ENCODE results near the gene CLSTN2.

CLSTN2 gene

DNA sequence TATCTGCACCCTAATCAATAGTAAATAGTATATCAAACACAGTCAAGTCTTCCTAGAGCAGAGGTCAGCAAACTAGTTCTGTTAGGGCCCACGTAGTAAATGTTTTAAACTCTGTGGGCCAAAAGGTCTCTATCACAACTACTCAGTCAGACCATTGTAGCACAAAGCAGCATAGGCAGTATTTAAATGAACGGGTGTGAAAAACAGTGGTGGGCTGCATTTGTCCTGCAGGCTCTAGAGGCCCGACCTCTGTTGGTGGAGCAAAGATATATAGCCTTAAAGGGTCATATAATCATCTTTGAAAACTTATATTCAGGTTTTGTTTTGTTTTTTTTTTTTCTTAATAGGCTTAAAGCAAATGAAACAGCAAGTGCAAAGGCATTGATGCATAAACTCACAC, 416.5 kb downstream of the CLSTN2 start:
- Mint-ChIP-seq H3K27ac (no peak overlapping the region), H3K9me3 (peaks cover 0 to 5% of the 10 kb centered on the region in 2 donors), H3K4me1 (no peaks in the 10 kb centered on the region), H3K4me3 (no peak overlapping the region), H3K27me3 (peaks cover 7% of the 10 kb centered on the region)
- DNase-seq (no peak), ATAC-seq (no peak)

DNA sequence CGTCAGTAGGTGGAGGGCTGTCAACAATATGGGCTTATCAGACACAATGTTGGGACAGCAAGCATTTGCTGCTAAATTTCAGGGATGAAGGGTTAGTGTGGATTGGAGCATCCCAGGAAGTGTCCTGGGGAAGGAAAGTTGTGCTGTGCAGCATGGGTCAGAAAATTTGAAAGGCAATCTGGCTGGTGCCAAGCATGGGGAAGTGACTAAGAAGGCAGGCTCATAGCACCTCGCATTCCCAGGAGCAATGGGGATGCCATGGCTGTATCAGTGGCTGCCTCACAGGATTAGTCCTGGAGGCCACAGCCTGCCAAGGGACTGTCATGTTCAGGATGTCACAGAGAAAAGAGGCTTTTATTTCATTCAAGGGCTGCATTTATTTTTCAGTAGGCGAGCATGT, 420.5 kb downstream of the CLSTN2 start:
- Mint-ChIP-seq H3K27ac (no peak overlapping the region), H3K27me3 (peaks cover 22% of the 10 kb centered on the region), H3K4me1 (no peaks in the 10 kb centered on the region), H3K9me3 (no peaks in the 10 kb centered on the region), H3K4me3 (no peak overlapping the region)
- ATAC-seq, result no peak
- DNase-seq, result no peak

DNA sequence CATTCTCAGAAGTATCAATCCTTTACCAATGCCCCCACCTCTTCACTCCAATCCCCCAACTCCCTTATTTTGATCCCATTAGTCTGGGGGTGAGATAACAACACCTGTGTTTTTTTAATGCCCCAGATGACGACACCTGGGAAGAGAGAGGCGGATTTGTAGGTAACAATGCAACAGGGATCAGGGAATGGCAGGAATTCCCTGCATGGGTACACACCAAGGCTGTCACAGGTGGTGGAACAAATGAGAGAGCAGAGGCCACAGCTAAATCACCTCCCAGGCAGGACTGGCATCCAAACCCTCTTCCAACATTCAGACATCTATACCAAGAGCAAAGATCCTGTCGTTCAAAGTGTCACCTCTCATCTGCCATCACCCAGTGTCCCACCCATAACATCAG, 423.7 kb downstream of the CLSTN2 start:
- no peak overlapping the region for H3K4me3 Mint-ChIP-seq
- H3K9me3 Mint-ChIP-seq, result no peaks in the 10 kb centered on the region
- H3K4me1 Mint-ChIP-seq, result no peaks in the 10 kb centered on the region
- no peak overlapping the region for H3K27ac Mint-ChIP-seq
- DNase-seq, result no peak
- H3K27me3 Mint-ChIP-seq, result peaks cover 22% of the 10 kb centered on the region
- ATAC-seq, result no peak

DNA sequence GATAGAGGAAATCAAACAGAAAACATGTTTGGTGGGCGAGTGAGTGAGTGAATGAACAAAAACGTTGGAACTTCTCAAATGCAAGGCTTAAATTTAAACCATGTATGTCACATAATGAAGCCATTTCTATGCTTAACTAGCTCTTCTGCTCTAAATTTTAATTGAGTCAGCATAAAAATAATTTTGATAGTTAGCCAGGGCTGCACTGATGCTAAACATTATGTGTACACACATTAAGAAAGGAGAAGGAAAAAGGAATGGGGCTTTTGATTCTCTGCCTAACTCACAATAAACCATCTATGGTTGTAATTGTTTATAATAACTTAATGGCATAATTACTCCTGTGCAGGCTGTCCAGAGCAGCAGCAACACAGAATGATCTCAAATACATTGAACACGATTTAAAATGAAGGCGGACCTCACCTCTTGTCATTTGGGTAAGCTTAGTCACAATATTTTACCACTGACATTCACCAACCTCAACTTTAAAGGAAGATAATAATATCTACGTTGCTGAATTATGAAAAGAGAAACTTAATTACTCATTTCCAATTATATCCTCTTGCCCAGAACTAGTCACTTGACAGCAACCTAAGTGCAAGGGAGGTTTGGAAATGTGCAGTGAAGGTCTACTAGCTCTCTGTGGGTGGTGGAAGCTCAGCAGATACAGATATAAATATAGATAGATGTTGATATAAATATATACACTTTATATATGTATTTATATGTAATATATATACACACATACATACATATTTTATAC, 424.4 kb downstream of the CLSTN2 start:
- no peak for ATAC-seq
- Mint-ChIP-seq H3K27ac (no peak overlapping the region), H3K4me1 (no peaks in the 10 kb centered on the region), H3K4me3 (no peak overlapping the region), H3K27me3 (peaks cover 26% of the 10 kb centered on the region), H3K9me3 (peaks cover 0 to 3% of the 10 kb centered on the region in 2 donors)
- no peak for DNase-seq

DNA sequence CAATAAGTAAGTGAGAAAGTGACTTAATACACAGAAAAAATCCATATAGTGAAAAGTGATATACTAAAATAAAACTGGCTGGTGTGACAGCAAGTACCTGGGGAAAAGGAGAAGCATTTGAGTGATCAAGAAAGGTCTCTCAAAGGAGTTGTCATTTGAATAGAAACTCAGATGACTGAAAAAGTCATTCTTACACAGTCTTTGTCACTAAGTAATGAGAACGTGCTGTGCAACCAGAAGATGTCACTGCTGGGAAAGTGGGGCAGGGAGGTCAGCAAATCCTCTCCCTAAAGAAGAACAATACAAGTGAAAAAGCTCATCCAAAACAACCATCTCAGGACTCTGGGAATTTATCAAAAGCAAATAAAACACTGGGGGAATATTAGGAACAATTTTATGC, 425.3 kb downstream of the CLSTN2 start:
- H3K4me3 Mint-ChIP-seq, result no peak overlapping the region
- no peaks in the 10 kb centered on the region for H3K4me1 Mint-ChIP-seq
- peaks cover 0 to 10% of the 10 kb centered on the region in 2 donors for H3K9me3 Mint-ChIP-seq
- ATAC-seq (no peak), DNase-seq (no peak)
- H3K27me3 Mint-ChIP-seq, result peaks cover 26% of the 10 kb centered on the region
- no peak overlapping the region for H3K27ac Mint-ChIP-seq

DNA sequence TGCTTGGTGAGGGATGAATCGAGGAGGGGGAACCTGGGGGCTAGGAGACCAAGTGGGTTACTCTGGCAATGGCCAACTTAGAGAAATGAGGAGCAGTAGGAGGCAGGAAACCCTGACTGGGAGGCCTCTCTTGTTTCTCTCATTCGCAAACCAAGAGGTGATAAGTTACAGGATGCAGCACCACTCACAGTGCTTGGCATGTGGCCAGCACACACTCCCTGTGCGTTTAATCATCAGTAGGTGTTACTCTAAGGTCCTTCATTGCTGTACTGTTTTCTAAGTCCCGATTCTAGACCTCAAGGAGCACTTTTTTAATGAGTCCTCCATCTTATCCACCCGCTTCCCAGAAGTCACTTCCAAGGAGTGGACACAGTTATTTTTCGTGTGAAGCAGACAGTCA, 428.8 kb downstream of the CLSTN2 start:
- peaks cover 0 to 10% of the 10 kb centered on the region in 2 donors for H3K9me3 Mint-ChIP-seq
- no peaks in the 10 kb centered on the region for H3K4me1 Mint-ChIP-seq
- H3K27ac Mint-ChIP-seq, result no peak overlapping the region
- peaks cover 17% of the 10 kb centered on the region for H3K27me3 Mint-ChIP-seq
- no peak for DNase-seq
- ATAC-seq, result peak; percentile 27
- H3K4me3 Mint-ChIP-seq, result no peak overlapping the region

DNA sequence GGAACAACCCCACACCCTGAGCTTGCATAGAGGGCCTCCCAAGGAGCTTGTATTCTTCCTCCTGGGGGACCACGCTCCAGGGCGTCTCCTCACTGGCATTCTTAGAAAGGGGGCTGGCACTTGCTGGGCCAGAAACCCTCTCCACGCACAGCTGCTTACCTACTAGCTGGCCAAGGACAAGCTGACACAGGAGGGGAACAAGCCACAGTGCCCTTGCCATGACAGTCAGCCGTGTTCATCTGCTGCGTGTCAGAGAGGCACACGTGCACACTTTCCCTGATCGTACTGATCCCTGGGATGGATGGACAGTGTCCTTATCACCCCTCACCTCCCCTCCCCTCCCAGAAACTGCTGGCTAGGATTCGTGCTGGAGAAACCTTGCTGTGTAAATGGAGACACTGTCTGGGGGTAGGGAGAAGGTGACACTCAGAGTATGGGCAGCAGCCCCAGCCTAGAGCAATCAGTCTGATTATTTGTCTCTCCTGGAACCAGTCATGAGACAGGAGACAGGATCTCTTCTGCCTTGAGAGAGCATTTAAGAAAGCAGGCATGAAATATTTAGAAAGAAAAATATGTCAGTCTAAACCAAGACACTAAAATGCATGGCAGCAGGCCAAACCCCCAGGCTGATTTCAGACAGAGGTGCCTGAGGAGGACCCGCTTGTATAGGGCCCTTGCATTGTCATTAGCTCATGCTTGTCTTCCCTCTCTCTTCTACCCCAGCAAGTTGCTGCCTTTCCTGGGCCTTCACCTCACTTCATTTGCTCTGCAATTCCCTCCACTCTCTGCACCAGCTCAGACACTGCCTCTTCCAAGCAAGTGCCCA, 431.1 kb downstream of the CLSTN2 start:
- no peak overlapping the region for H3K4me3 Mint-ChIP-seq
- no peaks in the 10 kb centered on the region for H3K4me1 Mint-ChIP-seq
- no peak for DNase-seq
- H3K27me3 Mint-ChIP-seq, result peaks cover 8% of the 10 kb centered on the region
- H3K9me3 Mint-ChIP-seq, result peaks cover 0 to 10% of the 10 kb centered on the region in 2 donors
- ATAC-seq, result peak; percentile 35
- no peak overlapping the region for H3K27ac Mint-ChIP-seq

DNA sequence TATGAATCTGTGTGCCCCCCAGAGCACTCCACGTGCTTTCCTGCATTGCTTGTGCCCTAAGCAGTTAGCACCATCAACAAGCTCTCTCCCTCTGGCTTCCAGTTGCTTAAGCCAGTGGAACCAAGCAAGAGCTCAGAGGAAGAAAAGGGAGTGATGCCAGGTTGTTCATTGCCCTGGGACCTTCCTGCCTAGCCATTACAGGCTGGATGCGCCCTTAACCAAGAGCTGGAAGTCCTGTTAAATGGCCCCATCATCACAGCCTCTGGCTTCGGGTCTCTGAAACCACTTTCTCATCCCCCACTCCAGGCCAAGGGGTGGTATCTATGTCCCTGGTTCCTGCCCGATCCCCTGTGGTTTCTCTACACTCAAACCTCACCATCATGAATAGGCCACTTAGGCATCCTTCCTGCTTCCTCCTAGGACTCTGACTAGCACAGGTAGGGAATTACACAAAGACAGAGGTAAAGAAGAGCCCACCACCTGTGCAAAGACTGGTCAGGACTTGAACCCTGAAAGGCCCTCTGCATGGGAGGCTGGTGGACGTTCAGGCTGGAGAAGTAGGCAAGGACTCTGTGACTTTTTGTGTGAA, 433.3 kb downstream of the CLSTN2 start:
- Mint-ChIP-seq H3K27me3 (peaks cover 8% of the 10 kb centered on the region), H3K4me1 (no peaks in the 10 kb centered on the region), H3K4me3 (no peak overlapping the region), H3K9me3 (peaks cover 0 to 10% of the 10 kb centered on the region in 2 donors), H3K27ac (no peak overlapping the region)
- DNase-seq (no peak), ATAC-seq (no peak)

DNA sequence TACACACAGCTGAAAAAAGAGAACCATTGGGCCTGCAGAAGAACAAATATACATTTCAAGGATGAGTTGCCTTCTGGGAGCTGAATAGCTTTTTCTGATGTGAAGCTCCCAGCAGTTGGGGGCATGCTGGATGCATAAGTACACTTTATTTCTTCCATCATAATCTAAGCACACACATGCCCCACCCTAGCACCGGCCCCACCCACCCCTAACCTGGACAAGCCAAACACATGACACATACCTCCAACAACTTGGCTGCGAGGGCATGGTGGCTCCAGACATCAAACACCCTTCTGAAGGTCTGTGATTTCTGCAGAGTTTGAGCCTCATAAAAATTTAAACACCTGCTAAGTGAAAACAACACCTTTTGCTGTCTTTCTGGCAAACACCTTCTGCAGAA, 435.7 kb downstream of the CLSTN2 start:
- no peaks in the 10 kb centered on the region for H3K27me3 Mint-ChIP-seq
- peaks cover 10% of the 10 kb centered on the region for H3K4me1 Mint-ChIP-seq
- no peak overlapping the region for H3K27ac Mint-ChIP-seq
- no peak overlapping the region for H3K4me3 Mint-ChIP-seq
- ATAC-seq (no peak), DNase-seq (no peak)
- H3K9me3 Mint-ChIP-seq, result no peaks in the 10 kb centered on the region

DNA sequence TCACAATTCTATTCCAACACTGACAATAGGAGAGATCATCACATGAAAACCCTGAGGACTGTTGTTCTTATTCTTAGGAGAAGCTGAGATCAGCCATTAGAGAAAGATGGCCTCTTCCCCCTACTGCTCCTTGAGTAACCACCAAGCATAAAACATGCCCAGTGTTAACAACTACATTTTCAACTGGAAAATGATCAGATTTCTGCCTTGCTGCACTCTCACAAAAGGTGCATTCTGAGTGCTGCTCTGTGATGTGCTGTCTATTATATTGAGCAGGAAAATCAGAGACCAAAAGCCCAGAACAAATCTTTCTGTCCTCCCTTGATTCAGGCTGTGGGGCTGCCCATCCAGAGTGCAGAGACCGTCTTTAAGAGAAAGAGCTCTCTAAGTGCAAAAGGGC, 438.2 kb downstream of the CLSTN2 start:
- no peak for DNase-seq
- no peak overlapping the region for H3K27ac Mint-ChIP-seq
- ATAC-seq, result no peak
- H3K4me1 Mint-ChIP-seq, result peaks cover 10% of the 10 kb centered on the region
- H3K4me3 Mint-ChIP-seq, result no peak overlapping the region
- H3K9me3 Mint-ChIP-seq, result no peaks in the 10 kb centered on the region
- no peaks in the 10 kb centered on the region for H3K27me3 Mint-ChIP-seq

DNA sequence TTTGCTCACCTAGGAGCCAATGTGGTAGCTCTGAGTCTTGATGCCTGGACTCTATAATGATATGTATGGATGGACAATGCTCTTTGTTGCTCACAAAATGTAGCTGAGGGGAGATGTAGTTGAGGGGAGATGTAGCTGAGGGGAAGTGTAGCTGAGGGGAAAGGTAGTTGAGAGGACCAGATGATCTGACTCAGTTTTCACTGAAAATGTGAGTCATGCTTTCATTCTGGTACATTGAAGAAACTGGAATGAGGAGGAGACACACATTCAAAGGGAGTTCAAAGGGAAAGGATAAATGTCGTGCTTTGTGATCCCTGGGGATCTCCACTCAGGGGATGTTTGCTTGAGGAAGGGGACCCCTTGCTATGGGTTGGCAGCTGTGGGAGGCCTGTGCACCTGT, 440.0 kb downstream of the CLSTN2 start:
- Mint-ChIP-seq H3K27ac (no peak overlapping the region), H3K27me3 (peaks cover 10% of the 10 kb centered on the region), H3K4me1 (peaks cover 10% of the 10 kb centered on the region), H3K9me3 (no peaks in the 10 kb centered on the region), H3K4me3 (no peak overlapping the region)
- no peak for DNase-seq
- peak; percentile 22 for ATAC-seq

DNA sequence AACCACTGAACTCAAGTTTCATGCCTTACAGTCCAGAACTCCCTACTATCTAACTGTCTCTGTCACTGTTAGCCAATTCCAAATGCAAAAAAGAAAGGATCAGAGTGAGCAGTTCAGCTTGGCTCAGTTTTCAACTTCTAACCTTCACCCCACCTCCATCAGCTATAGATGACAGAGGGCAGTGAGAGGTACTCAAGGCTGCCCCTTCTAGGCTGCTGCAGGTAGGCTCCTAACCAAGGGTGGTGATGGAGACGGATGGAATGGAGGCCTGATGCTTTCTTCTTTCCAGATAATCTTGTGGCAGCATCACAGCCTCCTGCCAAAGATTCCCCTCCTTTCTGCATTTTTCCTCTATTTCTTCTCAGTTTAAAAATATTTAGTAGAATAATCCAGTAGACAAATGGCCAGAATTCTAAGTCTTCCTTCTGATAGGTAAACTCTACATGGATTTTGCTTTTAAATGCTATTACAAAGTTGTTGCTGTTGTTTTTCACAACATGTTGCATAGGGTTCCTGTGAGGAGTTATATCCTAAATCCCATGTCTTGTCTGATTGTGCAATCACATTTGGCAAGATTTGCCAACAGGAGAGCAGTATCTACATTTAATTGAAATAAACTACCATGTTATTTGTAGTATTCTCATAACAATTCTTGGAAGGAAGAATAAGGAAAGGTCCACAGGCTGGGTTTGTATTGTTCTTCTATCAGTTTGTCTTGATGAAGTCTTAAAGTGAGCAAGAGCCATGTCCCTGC, 441.3 kb downstream of the CLSTN2 start:
- Mint-ChIP-seq H3K4me1 (peaks cover 10% of the 10 kb centered on the region), H3K27ac (no peak overlapping the region), H3K27me3 (peaks cover 10% of the 10 kb centered on the region), H3K4me3 (no peak overlapping the region), H3K9me3 (no peaks in the 10 kb centered on the region)
- ATAC-seq (no peak), DNase-seq (no peak)

DNA sequence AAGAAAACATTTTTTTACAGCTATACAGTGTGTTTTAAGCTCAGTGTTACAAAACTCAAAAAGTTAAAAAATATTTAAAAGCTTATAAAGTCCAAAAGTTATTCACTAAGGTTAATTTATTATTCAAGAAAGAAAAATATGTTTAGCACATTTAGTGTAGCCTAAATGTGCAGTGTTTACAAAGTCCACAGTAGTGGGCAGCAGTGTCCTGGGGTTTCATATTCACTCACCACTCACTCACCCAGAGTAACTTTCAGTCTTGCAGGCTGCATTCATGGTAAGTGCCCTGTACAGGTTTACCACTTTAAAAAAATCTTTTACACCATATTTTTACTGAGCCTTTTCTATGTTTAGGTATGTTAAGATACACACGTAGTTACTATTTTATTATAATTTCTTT, 442.7 kb downstream of the CLSTN2 start:
- H3K9me3 Mint-ChIP-seq, result no peaks in the 10 kb centered on the region
- peaks cover 10% of the 10 kb centered on the region for H3K4me1 Mint-ChIP-seq
- ATAC-seq, result no peak
- H3K27me3 Mint-ChIP-seq, result peaks cover 10% of the 10 kb centered on the region
- no peak overlapping the region for H3K27ac Mint-ChIP-seq
- H3K4me3 Mint-ChIP-seq, result no peak overlapping the region
- DNase-seq, result no peak

DNA sequence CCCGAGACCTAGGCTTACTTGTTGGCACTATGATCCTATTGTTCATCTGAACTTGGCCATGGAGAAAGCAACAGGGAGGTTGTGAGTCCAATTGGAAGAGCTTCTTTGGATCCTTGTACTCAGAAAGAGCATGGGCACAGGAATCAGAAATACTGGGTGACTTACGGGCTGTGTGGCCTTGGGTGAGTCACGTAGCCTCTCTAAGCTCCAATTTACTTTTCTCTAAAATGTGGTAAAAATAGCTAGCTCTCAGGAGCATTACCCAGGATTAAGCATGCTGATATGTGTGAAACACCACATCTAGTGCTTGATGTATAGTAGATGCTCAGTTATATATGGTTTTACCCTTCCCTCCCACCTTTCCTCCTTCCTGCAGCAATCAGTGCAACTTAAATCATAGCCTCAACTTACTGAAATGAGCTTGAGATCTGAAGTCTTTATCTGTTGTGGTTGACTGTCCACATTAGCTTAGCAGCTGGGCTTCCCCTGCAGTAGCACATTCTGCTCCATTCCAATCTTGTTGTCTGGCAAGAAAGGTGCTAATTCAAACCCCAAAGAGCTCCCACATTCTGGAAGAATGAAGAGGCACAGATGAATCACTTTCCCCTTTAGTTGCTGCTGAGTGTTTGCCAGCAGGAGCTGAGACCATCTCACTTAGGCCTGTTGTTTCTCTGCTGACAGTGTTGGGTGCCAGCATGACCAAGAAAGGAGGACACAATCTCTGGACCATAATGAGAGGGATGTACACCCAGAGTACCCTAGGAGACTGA, 443.8 kb downstream of the CLSTN2 start:
- DNase-seq (no peak), ATAC-seq (no peak)
- Mint-ChIP-seq H3K4me3 (no peak overlapping the region), H3K27me3 (peaks cover 10% of the 10 kb centered on the region), H3K9me3 (no peaks in the 10 kb centered on the region), H3K27ac (no peak overlapping the region), H3K4me1 (peaks cover 10% of the 10 kb centered on the region)

Data from stimulated activated naive CD8-positive, alpha-beta T cell treated with anti-CD3 and anti-CD28 coated beads, Interleukin-15, amount 100 ng/mL, for 72 hours (primary cell).